HEK293 (cell line): ENCODE results near the gene BDKRB1.

Source experiments
- CTCF ChIA-PET: fragments of 350-600 bp; formaldehyde crosslinking; extraction: SDS; loops from one replicate; lab custom pipeline; 2021; ENCODE audit warnings: antibody characterized with exemption; lab: Yijun Ruan, JAX
- POLR2A ChIA-PET: fragments of 300-600 bp; formaldehyde crosslinking; extraction: SDS; loops from one replicate; lab custom pipeline; 2020; ENCODE audit warnings: antibody characterized with exemption, inconsistent platforms; lab: Yijun Ruan, JAX
- H3K27ac ChIP-seq: fragments of 200-500 bp; sonication (Bioruptor generic); 2 replicates; pipeline ENCODE4 v1.5.1; 2014; ENCODE audit warnings: low read depth, low read length, control low read depth, inconsistent platforms; ENCODE audit errors: extremely low read depth
- H3K36me3 ChIP-seq, 2 experiments: fragments of 200-500 bp in 1 of 2; sonication (Bioruptor generic) in 1 of 2; 1 replicate in 1 of 2; 2 replicates in 1 of 2; pipeline ENCODE4 v1.5.1; 2014 to 2017; ENCODE audit warnings: inconsistent platforms in 2 of 2, low read length in 2 of 2; ENCODE audit not compliant: control insufficient read depth in 2 of 2, insufficient read depth in 1 of 2
- H3K4me1 ChIP-seq: fragments of 200-500 bp; sonication (Bioruptor generic); 2 replicates; pipeline ENCODE4 v1.5.1; 2014; ENCODE audit warnings: mild to moderate bottlenecking, low read length, inconsistent platforms; ENCODE audit not compliant: control insufficient read depth, insufficient read depth
- H3K4me3 ChIP-seq: 2 replicates; pipeline ENCODE4 v1.5.1; 2011; ENCODE audit warnings: low read depth, mild to moderate bottlenecking, control low read depth, low read length, moderate library complexity
- H3K9me3 ChIP-seq: fragments of 200-500 bp; sonication (Bioruptor generic); 2 replicates; pipeline ENCODE4 v1.5.1; 2014; ENCODE audit warnings: low read depth, low read length, inconsistent platforms; ENCODE audit not compliant: control insufficient read depth, insufficient read depth
- ELK4 ChIP-seq: IDR thresholded peaks from 2 replicates; pipeline ENCODE4 v1.6.1; 2011; ENCODE audit warnings: mild to moderate bottlenecking, low read depth, low read length, borderline replicate concordance
- GFI1B ChIP-seq: fragments of 450-650 bp; formaldehyde crosslinking; IDR thresholded peaks from 2 replicates; pipeline ENCODE4 v1.5.1; 2016; ENCODE audit warnings: missing biosample characterization, missing genetic modification characterization
- GLIS1 ChIP-seq: fragments of 450-650 bp; formaldehyde crosslinking; IDR thresholded peaks from 2 replicates; pipeline ENCODE4 v1.5.1; 2016; ENCODE audit warnings: missing biosample characterization, missing genetic modification characterization
- KLF9 ChIP-seq: fragments of 450-650 bp; formaldehyde crosslinking; IDR thresholded peaks from 2 replicates; pipeline ENCODE4 v1.5.1; 2016; ENCODE audit warnings: missing biosample characterization, missing genetic modification characterization, low read depth
- REST ChIP-seq: fragments of 450-650 bp; formaldehyde crosslinking; IDR thresholded peaks from 2 replicates; pipeline ENCODE4 v1.5.1; 2016; ENCODE audit warnings: missing biosample characterization, missing genetic modification characterization
- ZBTB20 ChIP-seq: fragments of 450-650 bp; formaldehyde crosslinking; IDR thresholded peaks from 2 replicates; pipeline ENCODE4 v1.5.1; 2016; ENCODE audit warnings: missing biosample characterization, missing genetic modification characterization
- ZBTB21 ChIP-seq: fragments of 450-650 bp; formaldehyde crosslinking; IDR thresholded peaks from 2 replicates; pipeline ENCODE4 v1.5.1; 2017; ENCODE audit warnings: missing biosample characterization, missing genetic modification characterization
- ZBTB26 ChIP-seq: fragments of 450-650 bp; formaldehyde crosslinking; optimal IDR thresholded peaks from 2 replicates; pipeline ENCODE3; 2016; ENCODE audit warnings: missing biosample characterization, mild to moderate bottlenecking, missing genetic modification characterization
- ZBTB48 ChIP-seq: fragments of 450-650 bp; formaldehyde crosslinking; IDR thresholded peaks from 2 replicates; pipeline ENCODE4 v1.5.1; 2016; ENCODE audit warnings: missing biosample characterization, missing genetic modification characterization
- ZEB2 ChIP-seq: fragments of 450-650 bp; formaldehyde crosslinking; IDR thresholded peaks from 2 replicates; pipeline ENCODE4 v1.5.1; 2016; ENCODE audit warnings: missing biosample characterization, missing genetic modification characterization
- ZNF138 ChIP-seq: fragments of 450-650 bp; formaldehyde crosslinking; IDR thresholded peaks from 2 replicates; pipeline ENCODE4 v1.5.1; 2016; ENCODE audit warnings: missing biosample characterization, missing genetic modification characterization, borderline replicate concordance
- ZNF140 ChIP-seq: fragments of 450-650 bp; formaldehyde crosslinking; IDR thresholded peaks from 2 replicates; pipeline ENCODE4 v1.5.1; 2016; ENCODE audit warnings: missing biosample characterization, missing genetic modification characterization
- ZNF248 ChIP-seq: fragments of 450-650 bp; formaldehyde crosslinking; IDR thresholded peaks from 2 replicates; pipeline ENCODE4 v1.5.1; 2017; ENCODE audit warnings: missing biosample characterization, missing genetic modification characterization
- ZNF26 ChIP-seq: fragments of 450-650 bp; formaldehyde crosslinking; IDR thresholded peaks from 2 replicates; pipeline ENCODE4 v1.5.1; 2016; ENCODE audit warnings: missing biosample characterization, missing genetic modification characterization
- ZNF366 ChIP-seq: fragments of 450-650 bp; formaldehyde crosslinking; conservative IDR thresholded peaks from 2 replicates; pipeline ENCODE4 v1.5.1; 2016; ENCODE audit warnings: missing biosample characterization, missing genetic modification characterization
- ZNF488 ChIP-seq: fragments of 450-650 bp; formaldehyde crosslinking; IDR thresholded peaks from 2 replicates; pipeline ENCODE4 v1.5.1; 2016; ENCODE audit warnings: missing biosample characterization, missing genetic modification characterization
- ZNF514 ChIP-seq: fragments of 450-650 bp; formaldehyde crosslinking; IDR thresholded peaks from 2 replicates; pipeline ENCODE4 v1.5.1; 2016; ENCODE audit warnings: missing biosample characterization, missing genetic modification characterization
- ZNF529 ChIP-seq: fragments of 450-650 bp; formaldehyde crosslinking; IDR thresholded peaks from 2 replicates; pipeline ENCODE4 v1.5.1; 2017; ENCODE audit warnings: missing genetic modification characterization, missing biosample characterization; ENCODE audit not compliant: insufficient replicate concordance
- ZNF555 ChIP-seq: fragments of 450-650 bp; formaldehyde crosslinking; conservative IDR thresholded peaks from 2 replicates; pipeline ENCODE4 v1.5.1; 2017; ENCODE audit warnings: missing biosample characterization, mild to moderate bottlenecking, missing genetic modification characterization, inconsistent platforms
- ZNF701 ChIP-seq: fragments of 450-650 bp; formaldehyde crosslinking; IDR thresholded peaks from 2 replicates; pipeline ENCODE4 v1.5.1; 2016; ENCODE audit warnings: missing biosample characterization, missing genetic modification characterization
- ZNF777 ChIP-seq: fragments of 450-650 bp; formaldehyde crosslinking; IDR thresholded peaks from 2 replicates; pipeline ENCODE4 v1.5.1; 2017; ENCODE audit warnings: missing biosample characterization, missing genetic modification characterization, borderline replicate concordance
- ZNF791 ChIP-seq: fragments of 450-650 bp; formaldehyde crosslinking; IDR thresholded peaks from 2 replicates; pipeline ENCODE4 v1.5.1; 2016; ENCODE audit warnings: missing biosample characterization, missing genetic modification characterization
- ZNF830 ChIP-seq: fragments of 450-650 bp; IDR thresholded peaks from 2 replicates; pipeline ENCODE4 v1.5.0; 2018; ENCODE audit warnings: missing biosample characterization, missing genetic modification characterization, low read depth, mild to moderate bottlenecking, moderate library complexity

The BDKRB1 gene

GRCh38 chr14:96284008-96284407, 28.0 kb downstream of the BDKRB1 start:
- H3K9me3 ChIP-seq: no peaks in the 10 kb centered on the region
- no peaks in the 10 kb centered on the region for H3K4me1 ChIP-seq
- no peak overlapping the region for H3K4me3 ChIP-seq
- H3K36me3 ChIP-seq: peaks cover 0 to 46% of the 10 kb centered on the region in 2 experiments
- no peak for TF ChIP-seq KLF9 (tag by site-specific recombination)
- TF ChIP-seq REST (tag by site-specific recombination): no peak
- no peak for TF ChIP-seq ZNF140
- TF ChIP-seq ZNF791: no peak
- TF ChIP-seq ELK4: no peak
- no peak for TF ChIP-seq ZNF555 (tag by site-specific recombination)
- TF ChIP-seq ZEB2 (tag by site-specific recombination): no peak
- no peak for TF ChIP-seq ZNF830
- no peak for TF ChIP-seq ZNF488
- TF ChIP-seq ZBTB48: no peak
- no peak for TF ChIP-seq ZBTB20 (tag by site-specific recombination)
- TF ChIP-seq ZNF248 (tag by site-specific recombination): no peak
- no peak for TF ChIP-seq GLIS1 (tag by site-specific recombination)
- TF ChIP-seq ZNF26: no peak
- TF ChIP-seq GFI1B (tag by site-specific recombination): no peak
- no peak for TF ChIP-seq ZNF138 (tag by site-specific recombination)
- TF ChIP-seq ZNF777 (tag by site-specific recombination): no peak
- TF ChIP-seq ZNF701 (tag by site-specific recombination): no peak
- no peak for TF ChIP-seq ZBTB21 (tag by site-specific recombination)
- no peak overlapping the region for H3K27ac ChIP-seq
- ChIA-PET CTCF (interaction anchor here (1.0 to 1.5 kb wide), 2 partner anchors 9 to 185 kb away, joined by 3 read pairs; no protein-coding TSS in a partner anchor), POLR2A (no interaction called here)

- H3K9me3 ChIP-seq: no peaks in the 10 kb centered on the region
- H3K36me3 ChIP-seq: peaks cover under 1 to 51% of the 10 kb centered on the region in 2 experiments
- H3K27ac ChIP-seq: no peak overlapping the region
- POLR2A ChIA-PET: no interaction called here
- H3K4me1 ChIP-seq: no peaks in the 10 kb centered on the region
- CTCF ChIA-PET: interaction anchor here (1.0 to 1.5 kb wide), 2 partner anchors 10 to 186 kb away, joined by 3 read pairs; no protein-coding TSS in a partner anchor
- H3K4me3 ChIP-seq: no peak overlapping the region
- no peak for TF ChIP-seq ZNF514 (tag by site-specific recombination)
- TF ChIP-seq ZNF529 (tag by site-specific recombination): no peak
- no peak for TF ChIP-seq ZNF488
- no peak for TF ChIP-seq ZBTB26 (tag by site-specific recombination)
- no peak for TF ChIP-seq GFI1B (tag by site-specific recombination)
- TF ChIP-seq ZNF366 (tag by site-specific recombination): no peak
- TF ChIP-seq, all 188 proteins: peak for 0
Observed at GRCh38 chr14:96284430-96284829, 28.4 kb downstream of the BDKRB1 start.
